ENCODE data around the gene CNDP1.

The CNDP1 gene

DNA sequence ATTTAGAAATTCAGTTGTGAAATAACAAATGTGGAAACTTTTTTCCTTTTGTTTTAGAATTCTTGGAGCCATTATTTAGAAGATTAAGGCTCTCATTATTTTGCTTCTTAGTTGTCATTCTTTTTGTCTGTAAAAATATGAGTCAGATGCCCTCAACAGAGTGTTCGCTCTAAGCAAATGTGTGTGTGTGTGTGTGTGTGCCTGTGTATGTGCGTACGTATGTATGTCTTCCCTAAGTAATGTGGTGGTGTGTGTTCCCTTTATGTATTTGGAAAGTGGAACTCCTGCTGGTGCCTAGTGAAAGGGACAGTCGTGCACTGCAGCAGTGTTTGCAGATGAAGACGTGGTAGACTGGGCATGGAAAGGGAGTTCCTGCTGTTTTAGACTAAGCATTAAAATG is 90.9 kb downstream of the CNDP1 start:
- DNase-seq (ENCODE audit: low read depth in 2 of 2): no peak

DNA sequence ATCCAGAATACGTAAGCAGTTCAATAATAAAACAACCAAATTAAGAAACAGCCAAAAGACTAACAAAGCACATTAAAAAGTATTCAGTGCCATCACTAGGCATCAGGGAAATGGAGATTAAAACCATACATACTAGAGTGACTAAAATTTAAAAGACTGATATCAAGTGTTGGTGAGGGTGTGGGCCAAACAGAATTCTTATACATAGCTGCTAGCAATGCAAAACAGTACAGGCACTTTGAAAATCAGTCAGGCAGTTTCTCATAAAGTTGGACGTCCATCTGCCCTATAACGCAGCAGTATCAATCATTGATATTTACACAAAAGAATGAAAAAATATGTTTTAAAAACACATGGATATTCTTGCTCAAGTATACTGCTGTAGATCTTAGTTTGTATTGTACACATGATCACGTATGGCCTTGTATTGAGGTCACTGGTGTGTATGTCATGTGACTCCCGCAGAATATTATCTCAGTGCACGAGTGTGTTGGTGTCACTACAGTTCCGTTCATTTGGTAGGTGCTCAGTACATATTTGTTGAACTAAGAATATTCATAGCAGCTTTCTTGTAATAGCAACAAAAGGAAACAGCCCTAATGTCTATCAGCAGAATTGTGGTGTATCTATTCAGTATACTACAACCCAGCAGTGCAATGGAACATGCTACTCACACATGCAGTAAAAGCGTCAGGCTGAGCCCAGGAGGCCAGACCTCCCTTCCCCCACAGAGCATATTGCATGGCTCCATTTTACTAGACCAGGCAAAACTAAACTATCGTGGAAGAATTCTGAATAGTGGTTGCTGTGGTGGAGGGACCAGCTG is 92.0 kb downstream of the CNDP1 start:
- DNase-seq (ENCODE audit: low read depth in 2 of 2): no peak

GRCh38 chr18:74630804-74631203 is 96.5 kb downstream of the CNDP1 start:
- no peak for DNase-seq (ENCODE audit: low read depth in 2 of 2)

- DNase-seq (ENCODE audit: low read depth in 2 of 2): no peak
Measured at GRCh38 chr18:74631212-74631611, 96.9 kb downstream of the CNDP1 start.

GRCh38 chr18:74631623-74632350 is 97.5 kb downstream of the CNDP1 start:
- DNase-seq (ENCODE audit: low read depth in 2 of 2): no peak

GRCh38 chr18:74632351-74632679 is 98.0 kb downstream of the CNDP1 start:
- no peak for DNase-seq (ENCODE audit: low read depth in 2 of 2)

- DNase-seq (ENCODE audit: low read depth in 2 of 2): no peak
Measured at GRCh38 chr18:74632856-74633255, 98.6 kb downstream of the CNDP1 start.

- no peak for DNase-seq (ENCODE audit: low read depth in 2 of 2)
Measured at GRCh38 chr18:74633652-74634352, 99.5 kb downstream of the CNDP1 start.

DNA sequence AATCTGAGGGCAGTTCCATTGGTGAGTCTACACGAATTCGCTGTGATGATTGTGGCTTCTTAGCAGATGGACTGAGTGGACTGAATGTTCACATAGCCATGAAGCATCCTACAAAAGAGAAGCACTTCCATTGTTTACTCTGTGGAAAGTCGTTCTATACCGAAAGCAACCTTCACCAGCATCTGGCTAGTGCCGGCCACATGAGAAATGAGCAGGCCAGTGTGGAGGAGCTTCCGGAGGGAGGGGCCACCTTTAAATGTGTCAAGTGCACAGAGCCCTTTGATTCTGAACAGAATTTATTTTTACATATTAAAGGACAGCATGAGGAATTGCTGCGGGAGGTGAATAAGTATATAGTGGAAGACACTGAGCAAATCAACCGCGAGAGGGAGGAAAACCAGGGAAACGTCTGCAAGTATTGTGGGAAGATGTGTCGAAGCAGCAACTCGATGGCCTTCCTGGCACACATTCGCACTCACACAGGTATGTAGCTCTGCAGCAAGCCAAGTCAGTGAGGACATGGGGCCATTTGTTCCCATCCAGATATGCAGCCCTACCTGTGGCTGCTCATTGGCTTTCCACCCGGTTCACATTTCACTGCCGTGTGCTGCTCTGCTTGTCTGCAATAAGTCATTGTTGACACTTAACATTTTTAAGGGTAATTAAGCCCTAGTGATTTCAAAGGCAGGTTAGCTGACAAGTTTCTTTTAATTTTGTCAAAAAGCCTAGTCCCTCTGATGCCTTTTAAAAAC is 101.1 kb downstream of the CNDP1 start:
- DNase-seq (ENCODE audit: low read depth in 2 of 2): no peak

Measured in activated CD8-positive, alpha-beta memory T cell treated with anti-CD3 and anti-CD28 coated beads for 4 hours (primary cell).